K562 (cell line): ENCODE results near the gene ZNF474.

Experiments used
- CBX2 ChIP-seq: fragments of 200-600 bp; sonication (generic); IDR thresholded peaks from one replicate; pipeline ENCODE4 v1.6.1; 2012; ENCODE audit warnings: mild to moderate bottlenecking, low read length, inconsistent platforms; ENCODE audit not compliant: insufficient read depth, poor library complexity, severe bottlenecking
- CTCF ChIP-seq, 3 experiments: IDR thresholded peaks in 2 of 3; conservative IDR thresholded peaks in 1 of 3; 2 replicates each; pipeline ENCODE4 v1.5.1; 2011 to 2012; ENCODE audit warnings: low read length in 3 of 3, mild to moderate bottlenecking in 3 of 3, control low read depth in 2 of 3, improper control_type of control experiment in 1 of 3, inconsistent platforms in 1 of 3, low read depth in 1 of 3, mixed read lengths in 1 of 3, moderate library complexity in 1 of 3; ENCODE audit not compliant: insufficient read depth in 2 of 3
- CUX1 ChIP-seq: fragments of 200-800 bp; sonication (Bioruptor generic); IDR thresholded peaks from 2 replicates; pipeline ENCODE4 v1.6.1; 2016; ENCODE audit warnings: missing genetic modification characterization, missing compliant biosample characterization
- FOXK1 ChIP-seq: sonication (generic); formaldehyde crosslinking; IDR thresholded peaks from 2 replicates; pipeline ENCODE4 v1.8.0; 2022; ENCODE audit warnings: missing genetic modification reagents, mild to moderate bottlenecking, borderline replicate concordance
- RBM22 ChIP-seq: fragments of 200-400 bp; formaldehyde crosslinking; IDR thresholded peaks from 2 replicates; pipeline ENCODE4 v1.6.1; 2018; ENCODE audit warnings: low read length, low read depth; ENCODE audit not compliant: poor library complexity, severe bottlenecking
- RBM39 ChIP-seq: fragments of 200-400 bp; formaldehyde crosslinking; optimal IDR thresholded peaks from 2 replicates; pipeline ENCODE3; 2018; ENCODE audit warnings: low read depth, low read length
- RCOR1 ChIP-seq, 2 experiments: IDR thresholded peaks; 2 replicates each; pipeline ENCODE4 v1.6.1; 2012; ENCODE audit warnings: low read depth in 2 of 2, low read length in 2 of 2, borderline replicate concordance in 1 of 2, improper control_type of control experiment in 1 of 2
- RFX5 ChIP-seq: IDR thresholded peaks from 2 replicates; pipeline ENCODE4 v1.6.1; 2011; ENCODE audit warnings: low read depth, mild to moderate bottlenecking, improper control_type of control experiment, low read length
- ZBTB34 ChIP-seq: fragments of 250-450 bp; sonication (Bioruptor Pico); IDR thresholded peaks from 2 replicates; pipeline ENCODE4 v1.8.0; 2021; ENCODE audit warnings: mild to moderate bottlenecking, moderate library complexity

GRCh38 chr5:122107016-122107415 is 22.3 kb upstream of the ZNF474 start:
- TF ChIP-seq CUX1 (CRISPR knock-in tag) (no peak), CTCF (IDR thresholded peaks at IDR 0.05 in 2 of 3, conservative IDR thresholded peaks at IDR 0.05 in 1 of 3; ENCODE audit: insufficient read depth in 2 of 3, low read depth in 1 of 3, low read length in 3 of 3) (no peak), RCOR1 (IDR thresholded peaks at IDR 0.05; ENCODE audit: borderline replicate concordance in 1 of 2, low read depth in 2 of 2, low read length in 2 of 2) (no peak), ZBTB34 (CRISPR knock-in tag) (no peak), CBX2 (no peak), RFX5 (no peak), RBM22 (no peak), FOXK1 (CRISPR knock-in tag) (no peak), RBM39 (no peak)
